Epithelial cell of proximal tubule (primary cell): ENCODE data around the gene UPK1B. TPM values are rescaled to one million over a fixed set of nuclear protein-coding genes. Genes with fewer than 3 reads are reported as not detected.
"Not testable (repeated sequence)": the region's sequence is repeated elsewhere in the genome, so short reads cannot be mapped to it uniquely, and the experiment has no call there.

Experiments used
- DNase-seq: peaks from one replicate; pipeline ENCODE4 v3.0.0-alpha.2; 2011; ENCODE audit warnings: low read depth
- H3K4me3 ChIP-seq: 2 replicates; pipeline ENCODE4 v1.5.1; 2011; ENCODE audit warnings: low read depth, mild to moderate bottlenecking, low read length
- CTCF ChIP-seq: conservative IDR thresholded peaks from 2 replicates; pipeline ENCODE4 v1.5.1; 2012; ENCODE audit warnings: low read depth, mild to moderate bottlenecking, low read length
- total RNA-seq: library from RNA; depleted of rRNA; stranded (reverse); fragments of >200 nt; gene quantifications from 2 replicates; pipeline ENCODE4 v1.2.3, GENCODE V29; 2015

Gene UPK1B
- total RNA-seq: 23.9 and 56.4 TPM in 2 replicates

GRCh38 chr3:119173325-119173724, at the start of gene UPK1B:
Gene UPK1B (plus strand): TSS chr3:119173598. CDS start chr3:119186742, 13,144 bp downstream.
- no peak for DNase-seq
- peak within 1 kb of the TSS; percentile 41 for H3K4me3 ChIP-seq
- peak; percentile 18 for TF ChIP-seq CTCF

- H3K4me3 ChIP-seq: no peak overlapping the region
- no peak for DNase-seq
- TF ChIP-seq CTCF: no peak
Observed at GRCh38 chr3:119125342-119125741, 48.1 kb upstream of the UPK1B start.

- no peak overlapping the region for H3K4me3 ChIP-seq
- no peak for TF ChIP-seq CTCF
- no peak for DNase-seq
Observed at GRCh38 chr3:119125742-119126504, 47.5 kb upstream of the UPK1B start.

- DNase-seq, H3K4me3 ChIP-seq: not testable (repeated sequence)
Observed at GRCh38 chr3:119130291-119130690, 43.1 kb upstream of the UPK1B start.

- not testable (repeated sequence) for DNase-seq, H3K4me3 ChIP-seq
Observed at GRCh38 chr3:119132291-119132690, 41.1 kb upstream of the UPK1B start.

GRCh38 chr3:119139360-119139759, 34.0 kb upstream of the UPK1B start:
- DNase-seq, H3K4me3 ChIP-seq: not testable (repeated sequence)

GRCh38 chr3:119140466-119140865, 32.9 kb upstream of the UPK1B start:
- no peak for DNase-seq
- no peak for TF ChIP-seq CTCF
- no peak overlapping the region for H3K4me3 ChIP-seq

- TF ChIP-seq CTCF: no peak
- no peak for DNase-seq
- no peak overlapping the region for H3K4me3 ChIP-seq
Observed at GRCh38 chr3:119145128-119145499, 28.3 kb upstream of the UPK1B start.
